Sigmoid colon (tissue), 4 donors: ENCODE results near the gene IRS2.

Experiments
- EP300 ChIP-seq, 4 donors: sonication (generic); formaldehyde crosslinking; IDR thresholded peaks; one replicate each; pipeline ENCODE4 v1.6.1; 2017; ENCODE audit warnings: antibody characterized with exemption in 4 of 4
- POLR2A ChIP-seq, 2 donors: fragments of 450-650 bp; IDR thresholded peaks; one replicate each; pipeline ENCODE4 v1.6.1; 2016; ENCODE audit warnings: antibody characterized with exemption in 2 of 2, mild to moderate bottlenecking in 2 of 2, moderate library complexity in 2 of 2
- POLR2AphosphoS5 ChIP-seq, 4 donors: sonication (generic); formaldehyde crosslinking; IDR thresholded peaks; one replicate each; pipeline ENCODE4 v1.6.1; 2017; ENCODE audit warnings: antibody characterized with exemption in 4 of 4
- TF ChIP-seq, protein P1 (sequence below), 4 experiments: fragments of 450-650 bp in 3 of 4; fragments of 200-600 bp in 1 of 4; IDR thresholded peaks; one replicate each; pipeline ENCODE4 v1.5.1; 2016 to 2019; ENCODE audit warnings: antibody characterized with exemption in 4 of 4, mild to moderate bottlenecking in 3 of 4, moderate library complexity in 2 of 4

DNA sequence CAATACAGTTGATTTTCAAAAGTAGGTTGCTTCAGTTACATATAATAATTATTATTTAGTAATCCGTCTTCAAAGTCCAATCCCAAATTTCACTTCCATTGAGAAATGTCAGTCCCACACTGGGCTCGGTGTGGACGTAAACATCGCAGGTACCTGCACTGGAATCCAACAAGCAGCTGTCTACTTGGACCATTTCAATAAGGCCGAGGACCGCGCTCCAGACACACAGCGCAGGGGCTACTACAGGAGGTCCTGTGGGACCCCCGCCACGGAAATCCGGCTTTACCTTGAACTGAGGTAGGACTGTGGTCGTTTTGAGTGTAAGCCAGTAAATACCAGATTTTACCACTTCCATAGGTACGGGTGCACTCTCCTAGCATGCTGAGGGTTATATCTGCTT is 30.8 kb downstream of the IRS2 start:
- TF ChIP-seq EP300 (IDR thresholded peaks at IDR 0.05) = no peak
- no peak for TF ChIP-seq POLR2A (IDR thresholded peaks at IDR 0.05)
- TF ChIP-seq, protein P1, sequence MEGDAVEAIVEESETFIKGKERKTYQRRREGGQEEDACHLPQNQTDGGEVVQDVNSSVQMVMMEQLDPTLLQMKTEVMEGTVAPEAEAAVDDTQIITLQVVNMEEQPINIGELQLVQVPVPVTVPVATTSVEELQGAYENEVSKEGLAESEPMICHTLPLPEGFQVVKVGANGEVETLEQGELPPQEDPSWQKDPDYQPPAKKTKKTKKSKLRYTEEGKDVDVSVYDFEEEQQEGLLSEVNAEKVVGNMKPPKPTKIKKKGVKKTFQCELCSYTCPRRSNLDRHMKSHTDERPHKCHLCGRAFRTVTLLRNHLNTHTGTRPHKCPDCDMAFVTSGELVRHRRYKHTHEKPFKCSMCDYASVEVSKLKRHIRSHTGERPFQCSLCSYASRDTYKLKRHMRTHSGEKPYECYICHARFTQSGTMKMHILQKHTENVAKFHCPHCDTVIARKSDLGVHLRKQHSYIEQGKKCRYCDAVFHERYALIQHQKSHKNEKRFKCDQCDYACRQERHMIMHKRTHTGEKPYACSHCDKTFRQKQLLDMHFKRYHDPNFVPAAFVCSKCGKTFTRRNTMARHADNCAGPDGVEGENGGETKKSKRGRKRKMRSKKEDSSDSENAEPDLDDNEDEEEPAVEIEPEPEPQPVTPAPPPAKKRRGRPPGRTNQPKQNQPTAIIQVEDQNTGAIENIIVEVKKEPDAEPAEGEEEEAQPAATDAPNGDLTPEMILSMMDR (IDR thresholded peaks at IDR 0.05) = no peak
- no peak for TF ChIP-seq POLR2AphosphoS5 (IDR thresholded peaks at IDR 0.05)
